Osteoblast (primary cell): ENCODE results near the gene RGS13. TPM values are rescaled to one million over a fixed set of nuclear protein-coding genes. Genes with fewer than 3 reads are reported as not detected.

Experiments used
- DNase-seq: peaks from one replicate; pipeline ENCODE4 v3.0.0; 2011; ENCODE audit warnings: low spot score, mixed read lengths; ENCODE audit not compliant: insufficient read length; ENCODE audit errors: missing footprints
- H2AFZ ChIP-seq: 2 replicates; pipeline ENCODE4 v1.6.0; 2011; ENCODE audit warnings: mild to moderate bottlenecking, low read length
- H3K27ac ChIP-seq: 2 replicates; pipeline ENCODE4 v1.5.1; 2011; ENCODE audit warnings: mild to moderate bottlenecking, low read depth, low read length, moderate library complexity
- H3K27me3 ChIP-seq: 2 replicates; pipeline ENCODE4 v1.6.0; 2012; ENCODE audit warnings: mild to moderate bottlenecking, control low read depth, inconsistent platforms, low read length, moderate library complexity; ENCODE audit not compliant: insufficient read depth
- H3K36me3 ChIP-seq: 2 replicates; pipeline ENCODE4 v1.5.1; 2011; ENCODE audit warnings: mild to moderate bottlenecking, low read length, control low read depth, moderate library complexity; ENCODE audit not compliant: insufficient read depth
- H3K4me1 ChIP-seq: 2 replicates; pipeline ENCODE4 v1.5.1; 2011; ENCODE audit warnings: mild to moderate bottlenecking, low read length, control low read depth, moderate library complexity; ENCODE audit not compliant: insufficient read depth
- H3K4me2 ChIP-seq: 2 replicates; pipeline ENCODE4 v1.6.0; 2011; ENCODE audit warnings: mild to moderate bottlenecking, low read length; ENCODE audit not compliant: insufficient read depth
- H3K4me3 ChIP-seq: fragments of 200-600 bp; sonication (generic); 3 replicates; pipeline ENCODE4 v1.5.1; 2012; ENCODE audit warnings: mild to moderate bottlenecking, low read length, inconsistent platforms; ENCODE audit not compliant: insufficient read depth
- H3K79me2 ChIP-seq: 2 replicates; pipeline ENCODE4 v1.6.0; 2012; ENCODE audit warnings: mild to moderate bottlenecking, low read length, control low read depth, inconsistent platforms; ENCODE audit not compliant: insufficient read depth
- H3K9me3 ChIP-seq: 2 replicates; pipeline ENCODE4 v1.5.1; 2011; ENCODE audit warnings: low read depth, low read length, control low read depth
- H4K20me1 ChIP-seq: 2 replicates; pipeline ENCODE4 v1.6.0; 2012; ENCODE audit warnings: mild to moderate bottlenecking, low read length, control low read depth; ENCODE audit not compliant: insufficient read depth
- CTCF ChIP-seq: IDR thresholded peaks from 2 replicates; pipeline ENCODE4 v1.5.1; 2011; ENCODE audit warnings: mild to moderate bottlenecking, low read depth, low read length, moderate library complexity; ENCODE audit errors: extremely low read depth
- total RNA-seq: library from RNA; depleted of rRNA; stranded (reverse); fragments of >200 nt; gene quantifications from 2 replicates; pipeline ENCODE4 v1.2.3, GENCODE V29; 2012

Gene RGS13
- total RNA-seq, 1 donor: not detected

- no peak overlapping the region for H3K4me2 ChIP-seq
- no peak overlapping the region for H3K4me3 ChIP-seq
- no peaks in the 10 kb centered on the region for H3K79me2 ChIP-seq
- peaks cover 2% of the 10 kb centered on the region for H3K27me3 ChIP-seq
- DNase-seq: no peak
- no peak overlapping the region for H3K27ac ChIP-seq
- no peaks in the 10 kb centered on the region for H4K20me1 ChIP-seq
- H3K9me3 ChIP-seq: no peaks in the 10 kb centered on the region
- H3K36me3 ChIP-seq: no peaks in the 10 kb centered on the region
- no peak for TF ChIP-seq CTCF
- no peak overlapping the region for H2AFZ ChIP-seq
- H3K4me1 ChIP-seq: no peaks in the 10 kb centered on the region
Measured at GRCh38 chr1:192689459-192689858, 53.5 kb downstream of the RGS13 start.

- Histone ChIP-seq H3K4me2 (no peak overlapping the region), H3K79me2 (no peaks in the 10 kb centered on the region), H3K27me3 (peaks cover 2% of the 10 kb centered on the region), H3K4me1 (no peaks in the 10 kb centered on the region), H3K4me3 (no peak overlapping the region), H2AFZ (no peak overlapping the region), H3K9me3 (no peaks in the 10 kb centered on the region), H3K27ac (no peak overlapping the region), H4K20me1 (no peaks in the 10 kb centered on the region), H3K36me3 (no peaks in the 10 kb centered on the region)
- no peak for DNase-seq
- TF ChIP-seq CTCF: no peak
Measured at GRCh38 chr1:192691041-192691440, 55.1 kb downstream of the RGS13 start.

- H3K4me2 ChIP-seq: no peak overlapping the region
- no peak for TF ChIP-seq CTCF
Measured at GRCh38 chr1:192696082-192696481, 60.1 kb downstream of the RGS13 start.

GRCh38 chr1:192697771-192698170 is 61.8 kb downstream of the RGS13 start:
- no peak for DNase-seq
- Histone ChIP-seq H4K20me1 (no peaks in the 10 kb centered on the region), H3K36me3 (no peaks in the 10 kb centered on the region), H3K4me3 (no peak overlapping the region), H3K4me1 (peaks cover 27% of the 10 kb centered on the region), H3K27ac (no peak overlapping the region), H3K79me2 (no peaks in the 10 kb centered on the region), H2AFZ (no peak overlapping the region), H3K9me3 (no peaks in the 10 kb centered on the region), H3K27me3 (no peaks in the 10 kb centered on the region), H3K4me2 (no peak overlapping the region)
- no peak for TF ChIP-seq CTCF

More at GRCh38 chr1:192696082-192696481, 60.1 kb downstream of the RGS13 start:
- H3K36me3 ChIP-seq: no peaks in the 10 kb centered on the region
- H2AFZ ChIP-seq: no peak overlapping the region
- peaks cover 11% of the 10 kb centered on the region for H3K4me1 ChIP-seq
- no peaks in the 10 kb centered on the region for H3K9me3 ChIP-seq
- no peak overlapping the region for H3K27ac ChIP-seq
- no peaks in the 10 kb centered on the region for H4K20me1 ChIP-seq
- H3K79me2 ChIP-seq: no peaks in the 10 kb centered on the region
- no peak for DNase-seq
- no peaks in the 10 kb centered on the region for H3K27me3 ChIP-seq
- no peak overlapping the region for H3K4me3 ChIP-seq
